ENCODE results near the gene OR6C3. TPM values are rescaled to one million over a fixed set of nuclear protein-coding genes. Genes with fewer than 3 reads are reported as not detected.

The OR6C3 gene
- polyA plus RNA-seq (2011; rRNA removed), result not detected in 2 replicates
- polyA plus RNA-seq (2012; cell fraction: cytosol; rRNA removed), result not detected in 2 replicates
- not detected in 2 replicates for polyA plus RNA-seq (2012; cell fraction: nucleus; rRNA removed)
- not detected in 3 replicates for polyA plus RNA-seq (2017; fragmentation: RNase III; extraction: RNeasy Plus Mini Kit Qiagen cat#74134 plus additional on column Dnase treatment)
- not detected in 2 replicates for polyA minus RNA-seq (2011; rRNA and poly(A)+ RNA removed)

GRCh38 chr12:55330446-55330845, at the start of gene OR6C3:
OR6C3 (plus strand) TSS chr12:55330746; CDS start chr12:55331701, 955 bp downstream.
- H3K4me2 ChIP-seq, result no peak within 1 kb of the TSS
- ChIA-PET CTCF (no interaction called here), POLR2A (no interaction called here)
- DNase-seq (ENCODE audit: low read depth in 1 of 2, low spot score in 1 of 2) (no peak), FAIRE-seq (no peak), ATAC-seq (no peak)
- H3K9me3 ChIP-seq, result no peaks in the 10 kb centered on the region
- H3K4me1 ChIP-seq, result no peaks in the 10 kb centered on the region
- no peak for TF ChIP-seq PBX3 (IDR thresholded peaks at IDR 0.05)
- no peak for TF ChIP-seq USF2 (IDR thresholded peaks at IDR 0.05)
- TF ChIP-seq TP53 (CRISPR knock-in tag; IDR thresholded peaks at IDR 0.05), result no peak
- no peak for TF ChIP-seq CHD2 (IDR thresholded peaks at IDR 0.05; ENCODE audit: low read length, partially characterized antibody)
- no peak for TF ChIP-seq HMGXB4 (CRISPR knock-in tag; IDR thresholded peaks at IDR 0.05; ENCODE audit: borderline replicate concordance)
- TF ChIP-seq RNF2 (IDR thresholded peaks at IDR 0.05; ENCODE audit: borderline replicate concordance, low read depth), result no peak
- TF ChIP-seq CBX2 (IDR thresholded peaks at IDR 0.05; ENCODE audit: borderline replicate concordance, low read depth), result no peak
- no peak for TF ChIP-seq CEBPB (IDR thresholded peaks at IDR 0.05)
- no peak for TF ChIP-seq GATA3 (IDR thresholded peaks at IDR 0.05; ENCODE audit: borderline replicate concordance)
- TF ChIP-seq POLR2AphosphoS2 (conservative IDR thresholded peaks at IDR 0.05; ENCODE audit: low read length), result no peak
- TF ChIP-seq BCL3 (IDR thresholded peaks at IDR 0.05), result no peak
- no peak for TF ChIP-seq HOXB13 (CRISPR knock-in tag; IDR thresholded peaks at IDR 0.05; ENCODE audit: low read depth)
- no peak for TF ChIP-seq E2F6 (IDR thresholded peaks at IDR 0.05; ENCODE audit: borderline replicate concordance, low read depth)
- no peak for TF ChIP-seq CHD4 (IDR thresholded peaks at IDR 0.05; ENCODE audit: borderline replicate concordance)
- TF ChIP-seq PHF8 (IDR thresholded peaks at IDR 0.05; ENCODE audit: borderline replicate concordance, low read depth), result no peak
- no peak for TF ChIP-seq ZNF302 (CRISPR knock-in tag; IDR thresholded peaks at IDR 0.05)
- TF ChIP-seq CBX8 (IDR thresholded peaks at IDR 0.05), result no peak
- 42% methylated on average over 1 of the region's 1 CpG for WGBS (ENCODE audit: missing lambda C conversion rate)
- no peak within 1 kb of the TSS for H3K4me3 ChIP-seq
- H3K27ac ChIP-seq, result no peak within 1 kb of the TSS

- WGBS (ENCODE audit: missing lambda C conversion rate), result 1% methylated on average over 2 of the region's 2 CpGs
- FAIRE-seq, result no peak
- TF ChIP-seq HMGXB4 (CRISPR knock-in tag; IDR thresholded peaks at IDR 0.05; ENCODE audit: borderline replicate concordance), result no peak
- TF ChIP-seq ZSCAN20 (CRISPR knock-in tag; IDR thresholded peaks at IDR 0.05), result no peak
- no peak for TF ChIP-seq JUN (IDR thresholded peaks at IDR 0.05)
- no peak for TF ChIP-seq HOXA7 (CRISPR knock-in tag; IDR thresholded peaks at IDR 0.05)
- TF ChIP-seq RFX5 (IDR thresholded peaks at IDR 0.05), result no peak
- no peak for TF ChIP-seq ATOH8 (CRISPR knock-in tag; IDR thresholded peaks at IDR 0.05; ENCODE audit: low read depth)
- no peak for TF ChIP-seq EP300 (IDR thresholded peaks at IDR 0.05)
- TF ChIP-seq POLR2AphosphoS2 (conservative IDR thresholded peaks at IDR 0.05; ENCODE audit: low read length), result no peak
- no peak for TF ChIP-seq SREBF2 (IDR thresholded peaks at IDR 0.05)
- TF ChIP-seq NFE2L2 (conservative IDR thresholded peaks at IDR 0.05; ENCODE audit: low read length), result no peak
- no peak for TF ChIP-seq PHF8 (IDR thresholded peaks at IDR 0.05; ENCODE audit: borderline replicate concordance, low read depth)
- no peak for TF ChIP-seq ESRRA (IDR thresholded peaks at IDR 0.05; ENCODE audit: borderline replicate concordance, low read length)
- no peak for TF ChIP-seq MAFK (IDR thresholded peaks at IDR 0.05; ENCODE audit: partially characterized antibody)
- TF ChIP-seq POLR2A (IDR thresholded peaks at IDR 0.05; ENCODE audit: low read length), result no peak
- no peak for TF ChIP-seq BCL3 (IDR thresholded peaks at IDR 0.05)
These were observed 49.6 kb upstream of the OR6C3 start for GRCh38 chr12:55280991-55281390.

More at GRCh38 chr12:55280991-55281390, 49.6 kb upstream of the OR6C3 start:
- no peak for ATAC-seq
- Histone ChIP-seq H3K4me2 (no peak overlapping the region), H3K9me3 (no peaks in the 10 kb centered on the region), H3K27ac (no peak overlapping the region), H3K4me3 (no peak overlapping the region), H3K4me1 (no peaks in the 10 kb centered on the region)
- CTCF ChIA-PET, result no interaction called here
- DNase-seq (ENCODE audit: low read depth in 1 of 2, low spot score in 1 of 2), result no peak
- POLR2A ChIA-PET, result no interaction called here
